ENCODE measurements around the gene CLASP1. TPM values are rescaled to one million over a fixed set of nuclear protein-coding genes. Genes with fewer than 3 reads are reported as not detected.
"Not testable (repeated sequence)": the region's sequence is repeated elsewhere in the genome, so short reads cannot be mapped to it uniquely, and the experiment has no call there.

CLASP1 gene
- total RNA-seq, 1 experiment from 2014 or later: 45.9 TPM

GRCh38 chr2:121694398-121695170, 45.3 kb upstream of the CLASP1 start:
- Histone ChIP-seq H3K23ac (ENCODE audit: insufficient read length, low read depth, low read length) (no peak overlapping the region), H4K8ac (replicated peaks; ENCODE audit: insufficient read length, low read depth, low read length) (no peak overlapping the region), H3K79me1 (ENCODE audit: insufficient read depth, low read depth, low read length, poor library complexity, severe bottlenecking) (no peaks in the 10 kb centered on the region), H2BK15ac (ENCODE audit: low read depth, low read length) (no peak overlapping the region), H3K27ac (ENCODE audit: insufficient read length, low read depth, low read length) (no peak overlapping the region), H4K20me1 (ENCODE audit: control insufficient read depth, insufficient read depth, insufficient read length) (no peaks in the 10 kb centered on the region), H3T11ph (ENCODE audit: low read length) (no peak overlapping the region), H4K91ac (ENCODE audit: insufficient read length, low read depth, low read length) (no peak overlapping the region), H3K4me1 (ENCODE audit: insufficient read depth, low read length) (peaks cover 3% of the 10 kb centered on the region; the same call in 1 of the 2 replicates), H2BK20ac (ENCODE audit: low read depth, low read length, poor library complexity, severe bottlenecking) (no peak overlapping the region), H3K14ac (ENCODE audit: insufficient read depth, low read length) (no peak overlapping the region), H2AFZ (ENCODE audit: low read length) (no peak overlapping the region), H3K9me3 (ENCODE audit: control insufficient read depth, low read depth, low read length) (no peaks in the 10 kb centered on the region), H3K27me3 (ENCODE audit: insufficient read depth, low read length) (no peaks in the 10 kb centered on the region), H2AK5ac (ENCODE audit: insufficient read length, low read length) (no peak overlapping the region), H3K79me2 (ENCODE audit: insufficient read depth, low read length) (no peaks in the 10 kb centered on the region), H3K4me2 (ENCODE audit: insufficient read depth, insufficient read length, low read length) (no peak overlapping the region), H3K9ac (ENCODE audit: extremely low read depth, insufficient read length, low read length) (no peak overlapping the region), H3K56ac (ENCODE audit: insufficient read length, low read depth, low read length) (no peak overlapping the region), H2BK5ac (ENCODE audit: insufficient read length, low read length) (no peak overlapping the region), H2BK12ac (ENCODE audit: insufficient read length, low read depth, low read length) (no peak overlapping the region), H3K4ac (ENCODE audit: low read depth, low read length) (no peak overlapping the region), H4K5ac (ENCODE audit: insufficient read length, low read depth, low read length) (no peak overlapping the region), H2BK120ac (ENCODE audit: low read depth, low read length, poor library complexity, severe bottlenecking) (no peak overlapping the region), H3K23me2 (ENCODE audit: insufficient read length, low read depth, low read length, poor library complexity, severe bottlenecking) (peaks cover 2% of the 10 kb centered on the region), H3K18ac (ENCODE audit: insufficient read length, low read depth, low read length) (no peak overlapping the region)
- H3K9me3 Mint-ChIP-seq: peaks cover 2 to 3% of the 10 kb centered on the region in 2 experiments; a peak in 1 of 5 replicates
- TF ChIP-seq, protein P1, sequence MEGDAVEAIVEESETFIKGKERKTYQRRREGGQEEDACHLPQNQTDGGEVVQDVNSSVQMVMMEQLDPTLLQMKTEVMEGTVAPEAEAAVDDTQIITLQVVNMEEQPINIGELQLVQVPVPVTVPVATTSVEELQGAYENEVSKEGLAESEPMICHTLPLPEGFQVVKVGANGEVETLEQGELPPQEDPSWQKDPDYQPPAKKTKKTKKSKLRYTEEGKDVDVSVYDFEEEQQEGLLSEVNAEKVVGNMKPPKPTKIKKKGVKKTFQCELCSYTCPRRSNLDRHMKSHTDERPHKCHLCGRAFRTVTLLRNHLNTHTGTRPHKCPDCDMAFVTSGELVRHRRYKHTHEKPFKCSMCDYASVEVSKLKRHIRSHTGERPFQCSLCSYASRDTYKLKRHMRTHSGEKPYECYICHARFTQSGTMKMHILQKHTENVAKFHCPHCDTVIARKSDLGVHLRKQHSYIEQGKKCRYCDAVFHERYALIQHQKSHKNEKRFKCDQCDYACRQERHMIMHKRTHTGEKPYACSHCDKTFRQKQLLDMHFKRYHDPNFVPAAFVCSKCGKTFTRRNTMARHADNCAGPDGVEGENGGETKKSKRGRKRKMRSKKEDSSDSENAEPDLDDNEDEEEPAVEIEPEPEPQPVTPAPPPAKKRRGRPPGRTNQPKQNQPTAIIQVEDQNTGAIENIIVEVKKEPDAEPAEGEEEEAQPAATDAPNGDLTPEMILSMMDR (conservative IDR thresholded peaks at IDR 0.05): no peak
- H3K4me1 Mint-ChIP-seq: peaks cover 12 to 16% of the 10 kb centered on the region in 2 experiments
- no peak overlapping the region for H3K4me3 Mint-ChIP-seq
- no peaks in the 10 kb centered on the region; the same call in none of the 2 replicates for H3K27me3 Mint-ChIP-seq (ENCODE audit: low read depth)
- no CpG with 5 or more reads among the region's 6 CpGs for WGBS (ENCODE audit: extremely low coverage, insufficient read length, low lambda C conversion rate)
- H3K27ac Mint-ChIP-seq: peak overlapping the region in 2 of 3 experiments; percentile 42 to 59; a peak in 2 of 7 replicates
- H3K36me3 Mint-ChIP-seq (ENCODE audit: insufficient read depth in 1 of 3, low read depth in 3 of 3): peaks cover 0 to 5% (median 0%) of the 10 kb centered on the region in 3 experiments; a peak in 1 of 7 replicates
- DNase-seq: no peak

GRCh38 chr2:121690572-121690971, 41.3 kb upstream of the CLASP1 start:
- H3K27ac ChIP-seq (ENCODE audit: insufficient read length, low read depth, low read length); H3K56ac ChIP-seq (ENCODE audit: insufficient read length, low read depth, low read length); H4K5ac ChIP-seq (ENCODE audit: insufficient read length, low read depth, low read length); H3T11ph ChIP-seq (ENCODE audit: low read length); H3K18ac ChIP-seq (ENCODE audit: insufficient read length, low read depth, low read length); H3K4me3 Mint-ChIP-seq; H3K79me2 ChIP-seq (ENCODE audit: insufficient read depth, low read length); H2BK120ac ChIP-seq (ENCODE audit: low read depth, low read length, poor library complexity, severe bottlenecking); H2BK15ac ChIP-seq (ENCODE audit: low read depth, low read length); DNase-seq; H2BK12ac ChIP-seq (ENCODE audit: insufficient read length, low read depth, low read length); H3K9me3 Mint-ChIP-seq; H3K36me3 Mint-ChIP-seq (ENCODE audit: insufficient read depth in 1 of 3, low read depth in 3 of 3); H3K9me3 ChIP-seq (ENCODE audit: control insufficient read depth, low read depth, low read length); H4K20me1 ChIP-seq (ENCODE audit: control insufficient read depth, insufficient read depth, insufficient read length); H4K91ac ChIP-seq (ENCODE audit: insufficient read length, low read depth, low read length); H3K27ac Mint-ChIP-seq; H4K8ac ChIP-seq (replicated peaks; ENCODE audit: insufficient read length, low read depth, low read length); H3K14ac ChIP-seq (ENCODE audit: insufficient read depth, low read length); H2AFZ ChIP-seq (ENCODE audit: low read length); H3K4ac ChIP-seq (ENCODE audit: low read depth, low read length); H2BK20ac ChIP-seq (ENCODE audit: low read depth, low read length, poor library complexity, severe bottlenecking); H3K27me3 ChIP-seq (ENCODE audit: insufficient read depth, low read length); H3K4me1 ChIP-seq (ENCODE audit: insufficient read depth, low read length); H3K23me2 ChIP-seq (ENCODE audit: insufficient read length, low read depth, low read length, poor library complexity, severe bottlenecking); H2BK5ac ChIP-seq (ENCODE audit: insufficient read length, low read length); H3K4me2 ChIP-seq (ENCODE audit: insufficient read depth, insufficient read length, low read length); H3K9ac ChIP-seq (ENCODE audit: extremely low read depth, insufficient read length, low read length); H3K27me3 Mint-ChIP-seq (ENCODE audit: low read depth); H3K23ac ChIP-seq (ENCODE audit: insufficient read length, low read depth, low read length); H2AK5ac ChIP-seq (ENCODE audit: insufficient read length, low read length); H3K79me1 ChIP-seq (ENCODE audit: insufficient read depth, low read depth, low read length, poor library complexity, severe bottlenecking): not testable (repeated sequence)
- peaks cover 26 to 30% of the 10 kb centered on the region in 2 experiments for H3K4me1 Mint-ChIP-seq
- no CpG with 5 or more reads among the region's 3 CpGs for WGBS (ENCODE audit: extremely low coverage, insufficient read length, low lambda C conversion rate)

Measured in H9 (cell line).